DMS114 treated with DMSO at 0.1 percent for 48 hours (cell line): ENCODE data around the gene RAC2.
"Not testable (repeated sequence)": the region's sequence is repeated elsewhere in the genome, so short reads cannot be mapped to it uniquely, and the experiment has no call there.

Source experiments
- DNase-seq: peaks from one replicate; lab custom pipeline; 2025; ENCODE audit not compliant: unreplicated experiment; lab: John Stamatoyannopoulos, UW

Gene RAC2

DNA sequence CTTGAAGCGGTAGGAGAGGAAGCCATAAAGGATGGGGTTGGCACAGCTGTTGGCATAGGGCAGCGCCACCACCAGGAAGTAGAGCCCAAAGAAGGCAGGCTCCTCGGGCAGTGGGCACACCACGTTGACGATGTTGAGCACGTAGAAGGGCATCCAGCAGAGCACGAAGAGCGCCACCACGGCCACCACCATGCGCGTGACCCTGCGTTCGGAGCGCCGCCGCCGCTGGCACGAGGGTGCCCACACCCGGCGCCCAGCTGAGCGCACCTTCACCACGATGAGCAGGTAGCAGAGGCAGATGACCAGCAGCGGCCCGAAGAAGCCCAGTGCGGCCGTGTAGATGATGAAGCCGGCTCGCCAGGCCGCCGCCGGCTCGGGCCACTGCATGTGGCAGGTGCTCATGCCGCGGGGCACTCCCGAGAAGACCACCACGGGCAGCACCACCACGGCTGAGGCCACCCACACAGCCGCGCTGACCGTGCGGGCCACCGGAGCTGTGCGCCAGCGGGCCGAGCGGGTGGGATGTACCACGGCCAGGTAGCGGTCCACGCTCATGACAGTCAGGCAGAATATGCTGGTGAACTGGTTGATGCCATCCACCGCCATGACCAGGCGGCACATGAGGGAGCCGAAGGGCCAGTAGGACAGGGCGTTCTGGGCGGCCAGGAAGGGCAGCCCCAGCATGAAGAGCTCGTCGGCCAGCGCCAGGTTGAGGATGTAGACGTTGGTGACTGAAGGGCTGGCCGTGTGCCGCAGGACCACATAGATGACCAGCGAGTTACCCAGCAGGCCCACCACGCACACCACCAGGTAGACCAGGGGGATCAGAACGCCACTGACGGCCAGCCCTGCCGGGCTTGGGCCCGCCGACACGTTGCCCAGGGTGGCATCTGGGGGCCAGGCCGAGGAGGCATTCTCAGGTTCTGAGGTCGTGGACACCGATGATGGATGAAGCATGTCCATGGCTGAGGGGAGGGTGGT, 36.9 kb downstream of the RAC2 start:
- DNase-seq = no peak

DNA sequence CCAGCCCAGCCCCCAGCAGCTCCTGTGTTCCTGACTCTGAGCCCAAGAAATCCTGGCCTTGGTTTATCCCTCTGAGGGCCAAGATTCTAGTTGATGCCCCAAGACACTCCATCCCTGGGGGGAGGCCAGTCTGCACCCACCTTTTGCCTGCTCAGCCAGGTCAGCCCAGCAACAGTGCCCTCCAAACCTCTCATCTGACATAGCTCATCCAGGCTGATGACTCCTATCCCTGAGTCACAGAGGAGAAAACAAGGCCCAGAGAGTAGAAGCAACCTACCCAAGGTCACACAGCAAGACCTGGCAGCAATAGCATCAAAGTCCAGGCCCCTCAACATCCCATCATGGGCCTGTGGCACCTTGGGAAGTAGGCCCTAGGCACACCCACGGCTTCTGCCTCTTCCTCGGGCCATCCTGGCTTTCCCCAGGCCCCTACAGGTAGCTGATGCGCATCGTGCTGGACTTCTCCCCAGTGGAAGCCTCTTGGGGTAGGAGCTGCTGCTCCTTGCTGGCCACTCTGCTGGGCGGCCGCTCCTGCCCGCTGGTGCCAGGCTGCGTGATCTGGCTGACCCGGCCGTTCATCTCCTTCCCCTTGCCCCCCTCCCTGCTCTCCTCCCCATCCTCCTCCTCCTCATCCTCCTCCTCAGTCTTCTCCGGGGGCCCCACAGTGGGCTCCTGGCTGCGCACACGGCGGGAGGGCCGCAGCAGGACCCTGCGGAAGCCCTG, 37.8 kb downstream of the RAC2 start:
- no peak for DNase-seq

DNA sequence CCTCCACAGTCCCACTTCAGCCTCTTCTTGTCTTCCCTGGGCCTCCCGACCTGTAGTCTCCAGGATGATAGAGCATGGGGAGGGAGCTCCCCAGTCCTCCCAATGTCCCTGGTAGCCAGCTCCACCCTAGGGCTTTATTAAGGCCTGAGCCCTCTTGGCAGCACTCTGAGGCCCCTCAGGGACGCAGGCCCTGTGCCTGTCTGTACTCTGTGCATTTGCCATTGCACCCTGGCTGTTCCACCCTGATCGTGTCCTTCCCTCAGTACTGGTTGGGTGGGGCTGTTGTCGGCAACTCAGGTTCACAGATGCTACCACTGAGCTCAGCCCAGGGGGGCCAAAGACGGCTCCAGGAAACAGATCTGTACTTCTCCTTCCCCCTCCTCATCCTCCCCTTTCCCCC, 39.0 kb downstream of the RAC2 start:
- no peak for DNase-seq

DNA sequence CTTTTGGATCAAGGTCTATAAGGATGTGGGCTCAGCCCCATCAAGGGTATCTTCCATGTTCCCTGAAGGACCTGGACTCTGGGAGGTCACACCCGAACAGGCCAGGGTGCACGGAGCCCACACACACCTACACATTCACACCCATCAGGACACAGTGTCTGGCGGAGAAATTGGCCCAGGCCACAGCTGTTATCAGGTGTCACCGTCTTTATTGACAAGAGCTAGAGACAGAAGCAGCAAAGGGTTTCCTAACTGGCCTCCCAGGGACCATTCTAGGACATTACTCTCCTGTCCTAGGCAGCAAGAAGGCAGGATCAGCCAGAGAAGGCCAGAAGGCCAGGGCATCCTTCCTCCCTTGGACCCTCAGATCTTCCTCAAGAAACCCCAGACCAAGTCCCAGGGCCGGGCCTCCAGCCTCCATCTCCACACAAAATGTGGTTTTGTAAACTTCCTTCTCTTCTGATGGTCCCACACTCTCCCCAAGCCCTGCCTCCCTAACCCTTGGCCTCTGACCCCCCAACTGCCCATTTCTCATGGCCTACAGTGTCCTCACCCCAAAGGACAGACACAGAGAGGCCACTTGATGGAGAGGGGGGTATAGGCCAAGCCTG, 39.9 kb downstream of the RAC2 start:
- no peak for DNase-seq

DNA sequence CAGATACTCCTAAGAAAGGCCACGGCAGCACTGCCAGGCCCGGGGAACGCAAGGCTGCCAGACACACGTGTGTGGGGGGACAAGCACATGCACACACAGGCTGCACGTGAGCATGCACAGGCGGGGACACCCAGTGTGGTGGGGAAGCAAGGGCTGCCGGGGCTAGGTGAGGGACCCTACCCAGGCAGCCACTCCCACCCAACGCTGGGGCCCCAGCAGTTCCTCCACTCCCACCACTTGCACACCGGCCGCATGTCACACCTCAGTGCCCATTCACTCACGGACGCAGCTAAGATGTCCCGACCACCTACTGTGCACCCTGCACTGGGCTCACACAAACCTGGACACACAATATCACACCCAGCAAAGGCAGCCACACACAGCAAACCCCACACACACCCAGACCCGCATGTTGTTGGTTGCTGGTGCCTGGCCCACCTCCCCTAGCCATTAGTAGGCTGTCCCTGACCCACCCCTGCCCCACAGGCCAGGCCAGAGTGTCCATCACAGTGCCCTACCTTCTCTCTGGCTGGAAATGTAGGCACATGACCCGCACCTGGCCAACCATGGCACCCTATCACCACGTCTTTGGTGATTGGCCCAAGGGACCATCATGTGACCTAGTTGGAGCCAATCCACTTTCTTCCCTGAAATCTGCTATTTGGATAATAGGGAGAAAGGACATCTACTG, 40.6 kb downstream of the RAC2 start:
- no peak for DNase-seq

DNA sequence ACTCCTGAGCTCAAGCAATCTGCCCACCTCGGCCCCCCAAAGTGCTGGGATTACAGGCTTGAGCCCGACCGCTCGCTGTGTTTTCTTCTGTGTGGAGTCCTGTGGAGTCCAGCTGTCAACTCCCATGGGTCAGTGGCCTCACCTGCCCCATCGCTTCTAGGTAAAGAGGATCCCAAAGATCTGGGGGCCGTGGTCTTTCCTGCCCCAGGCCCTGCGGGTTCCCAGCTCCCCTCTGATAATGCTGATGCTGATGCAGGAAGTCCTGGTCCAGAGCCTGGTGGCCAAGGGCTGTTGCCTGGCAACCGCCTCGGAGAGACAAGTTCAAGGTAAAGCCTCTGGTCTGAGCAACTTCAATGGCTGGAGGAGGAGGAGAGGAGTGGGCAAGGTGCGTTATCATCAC, 41.4 kb downstream of the RAC2 start:
- no peak for DNase-seq

DNA sequence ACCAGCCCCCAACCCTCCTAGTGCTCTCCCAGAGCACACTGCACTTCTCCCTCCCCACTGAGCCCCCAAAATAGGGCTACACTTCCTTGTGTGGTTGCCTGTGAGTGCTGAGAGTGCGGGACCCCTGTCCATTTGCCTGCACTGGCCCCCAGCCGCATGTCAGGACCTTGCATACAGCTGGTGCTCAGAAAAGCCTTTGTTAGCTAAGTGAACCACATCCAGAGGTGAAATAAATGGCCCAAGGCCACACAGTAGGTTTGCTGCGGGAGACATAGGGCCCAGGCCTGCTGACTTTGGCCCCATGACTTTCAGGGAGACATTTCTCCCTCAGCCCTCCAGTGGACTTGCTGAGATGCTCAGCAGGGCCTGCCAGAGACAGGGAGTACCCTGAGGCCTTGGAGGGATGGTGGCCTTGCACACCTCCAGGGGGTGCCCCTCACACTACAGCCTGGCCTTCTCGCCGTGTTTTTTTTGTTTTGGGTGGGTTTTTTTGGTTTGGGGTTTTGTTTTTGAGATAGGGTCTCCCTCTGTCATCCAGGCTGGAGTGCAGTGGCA, 42.0 kb downstream of the RAC2 start:
- DNase-seq = no peak

DNA sequence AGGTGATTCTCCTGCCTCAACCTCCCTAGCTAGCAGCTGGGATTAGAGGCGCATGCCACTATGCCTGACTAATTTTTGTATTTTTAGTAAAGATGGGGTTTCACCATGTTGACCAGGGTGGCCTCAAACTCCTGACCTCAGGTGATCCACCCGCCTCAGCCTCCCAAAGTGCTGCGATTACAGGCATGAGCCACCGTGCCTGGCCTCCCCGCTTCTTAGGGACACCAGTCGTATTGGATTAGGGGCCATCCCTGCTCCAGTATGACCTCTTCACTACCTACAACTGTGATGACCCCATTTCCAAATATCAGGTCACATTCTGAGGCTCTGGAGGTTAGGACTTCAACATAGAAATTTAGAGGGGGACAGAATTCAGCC, 42.6 kb downstream of the RAC2 start:
- DNase-seq = not testable (repeated sequence)

DNA sequence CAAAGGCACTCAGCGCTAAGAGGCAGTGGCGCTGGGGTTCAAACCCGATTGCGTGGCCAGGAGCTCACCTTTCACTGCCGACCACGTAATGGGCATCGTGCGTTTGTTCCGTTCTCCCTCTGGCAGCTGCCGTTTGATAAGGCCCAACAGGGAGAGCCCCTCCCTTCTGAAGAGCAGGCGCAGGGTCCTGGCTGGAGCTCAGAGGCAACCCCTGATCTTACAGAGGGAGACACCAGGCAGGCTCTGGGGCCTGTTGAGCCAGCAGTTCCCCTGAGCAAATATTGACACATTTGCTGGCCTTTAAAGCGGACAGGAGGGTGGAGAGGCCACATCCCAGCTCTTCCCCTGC, 44.3 kb downstream of the RAC2 start:
- no peak for DNase-seq

DNA sequence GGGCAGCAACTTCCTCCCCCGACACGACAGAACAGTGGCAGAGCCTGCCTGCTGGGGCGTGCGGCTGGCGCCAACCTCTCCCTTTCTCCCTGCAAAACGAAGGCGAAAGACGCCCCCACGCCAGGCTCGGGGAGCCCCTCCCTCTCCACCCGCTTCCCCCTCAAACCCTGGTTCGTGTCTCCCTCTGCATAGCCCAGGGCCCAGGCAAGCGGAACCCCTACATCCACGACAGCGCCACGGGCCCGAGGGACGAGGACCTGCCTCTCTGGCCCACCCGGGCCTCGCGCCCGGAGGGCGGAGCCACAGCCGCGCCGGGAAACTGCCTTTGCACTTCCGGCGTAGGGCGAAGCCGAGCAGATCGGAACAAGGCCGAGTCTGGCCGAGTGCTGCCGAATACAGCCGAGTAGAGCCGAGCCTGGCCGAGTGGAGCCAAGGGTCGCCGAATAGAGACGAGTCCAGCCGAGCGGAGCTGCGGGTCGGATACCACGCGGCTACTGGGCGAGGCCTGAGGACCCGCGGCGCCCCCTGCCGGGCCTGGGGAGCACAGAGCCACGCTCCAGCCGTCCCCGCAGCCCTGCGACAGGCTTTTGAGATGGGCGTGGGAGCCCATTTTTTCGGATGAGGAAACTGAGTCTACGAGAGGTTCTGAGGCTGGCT, 44.8 kb downstream of the RAC2 start:
- DNase-seq = peak; percentile 91

DNA sequence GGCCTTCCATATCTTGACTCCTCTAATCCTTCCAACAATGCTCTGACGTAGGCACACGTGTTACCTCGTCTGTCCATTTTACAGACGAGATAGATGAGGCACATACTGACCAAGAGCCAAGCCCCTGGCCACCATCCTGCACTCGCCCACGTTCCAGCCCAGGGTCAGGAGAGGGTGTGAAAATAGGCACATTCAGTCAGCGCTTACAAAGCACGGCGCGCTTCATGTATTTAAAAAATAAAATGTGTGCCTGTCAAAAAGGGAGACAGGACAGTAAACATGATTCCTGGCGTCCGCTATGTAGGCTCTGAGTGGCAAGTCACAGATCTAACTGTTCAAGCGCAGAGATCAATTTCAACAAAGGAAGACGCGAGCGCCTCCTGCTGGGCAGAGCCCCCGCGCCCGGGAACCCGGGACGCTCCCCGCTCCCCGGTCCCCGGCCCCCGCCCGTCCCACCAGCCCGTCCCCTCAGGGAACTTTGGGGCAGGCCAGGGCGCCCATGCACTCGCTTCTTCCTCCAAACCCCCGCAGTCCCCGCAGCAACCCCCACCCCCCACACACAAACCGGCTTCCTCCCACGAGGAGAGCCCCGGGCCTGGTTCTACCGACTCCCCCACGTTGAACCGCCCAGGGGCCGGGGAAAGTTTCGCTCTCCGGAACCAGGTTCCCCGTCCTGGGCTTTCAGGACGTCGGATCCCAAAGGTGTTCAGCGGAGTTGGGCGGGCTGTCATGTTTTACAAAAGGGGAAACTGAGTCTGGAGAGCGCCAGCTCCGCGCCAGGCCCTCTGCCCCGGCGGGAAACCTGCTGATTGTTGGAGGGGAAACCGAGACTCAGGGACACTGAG, 45.6 kb downstream of the RAC2 start:
- DNase-seq = peak; percentile 15

DNA sequence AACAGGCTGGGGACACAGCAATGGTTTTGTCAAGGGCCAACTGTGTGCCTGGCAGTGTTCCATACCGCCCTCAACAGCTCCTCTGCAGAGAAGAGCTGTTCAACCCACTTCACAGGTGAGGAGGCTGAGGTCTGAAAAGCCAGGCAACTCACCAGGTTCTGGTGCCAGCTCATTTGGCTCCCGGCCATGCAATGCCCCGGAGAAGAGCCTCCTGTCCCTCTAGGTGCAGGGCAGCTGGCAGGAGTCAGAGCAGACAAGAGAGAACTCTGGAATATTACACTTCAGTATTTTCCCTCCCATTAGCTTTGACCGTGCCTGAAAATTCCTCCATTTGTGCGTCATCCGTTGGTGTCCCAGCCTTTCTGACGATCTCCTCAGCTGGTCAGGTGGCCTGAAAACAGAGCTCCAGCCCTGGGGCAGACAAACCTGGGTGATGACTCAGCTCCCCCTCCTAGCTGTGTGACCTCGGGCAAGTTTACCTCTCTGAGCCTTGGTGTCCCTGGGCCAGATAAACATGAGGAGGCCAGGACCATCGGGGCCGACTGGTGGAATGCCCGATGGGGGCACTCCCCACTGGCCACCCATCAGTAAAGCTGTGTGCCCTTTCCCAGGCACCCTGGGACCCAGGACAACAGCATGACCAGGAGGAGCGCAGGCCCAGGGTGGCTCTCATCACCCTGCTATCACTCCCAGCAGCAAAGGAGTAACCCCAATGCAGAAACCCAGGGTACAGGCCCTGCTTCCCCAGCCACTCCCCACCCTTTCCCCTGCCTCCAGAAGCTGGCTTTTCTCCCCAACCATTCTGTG, 46.4 kb downstream of the RAC2 start:
- DNase-seq = no peak

DNA sequence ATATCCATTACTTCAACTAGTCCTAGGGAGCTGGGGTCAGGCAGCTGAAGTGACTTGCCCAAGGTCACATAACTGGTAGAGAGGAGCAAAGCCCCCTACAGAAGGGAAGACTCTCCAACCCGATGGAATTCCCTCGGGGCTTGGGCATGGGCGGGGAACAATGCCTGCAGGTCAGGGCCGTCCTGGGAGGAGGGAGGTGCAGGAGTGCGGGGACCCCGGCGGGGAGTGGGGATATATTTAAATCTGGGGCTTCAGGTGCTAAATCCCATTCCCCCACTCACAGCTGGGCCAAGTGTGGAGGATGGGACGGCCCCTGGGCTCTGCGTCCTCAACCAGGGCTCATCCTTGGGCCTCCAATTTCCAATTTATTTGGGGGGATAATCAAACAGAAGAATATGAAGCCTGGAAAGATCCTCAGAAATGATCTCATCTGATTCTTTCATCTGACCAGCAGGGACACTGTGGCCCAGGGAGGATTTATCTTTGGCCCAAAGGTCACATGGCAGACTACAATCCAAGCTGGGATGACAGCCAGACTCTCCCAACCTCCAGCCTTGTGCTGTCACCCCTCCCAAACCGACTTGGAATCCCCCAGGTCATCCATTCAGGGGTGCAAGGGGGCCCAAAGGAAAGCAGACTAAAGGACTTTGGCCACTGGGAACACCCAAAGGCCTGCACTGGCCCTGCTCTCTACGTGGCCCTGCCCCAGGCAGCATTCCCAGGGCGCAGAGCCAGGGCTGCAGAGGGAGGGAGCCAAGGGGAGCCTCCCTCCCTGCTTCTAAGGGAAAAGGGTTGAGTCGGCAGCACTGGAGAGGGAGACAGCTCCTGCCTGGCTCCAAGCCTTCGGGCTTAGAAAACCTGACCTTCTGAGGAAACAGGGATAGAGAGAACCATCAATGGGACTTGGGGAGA, 47.3 kb downstream of the RAC2 start:
- no peak for DNase-seq

DNA sequence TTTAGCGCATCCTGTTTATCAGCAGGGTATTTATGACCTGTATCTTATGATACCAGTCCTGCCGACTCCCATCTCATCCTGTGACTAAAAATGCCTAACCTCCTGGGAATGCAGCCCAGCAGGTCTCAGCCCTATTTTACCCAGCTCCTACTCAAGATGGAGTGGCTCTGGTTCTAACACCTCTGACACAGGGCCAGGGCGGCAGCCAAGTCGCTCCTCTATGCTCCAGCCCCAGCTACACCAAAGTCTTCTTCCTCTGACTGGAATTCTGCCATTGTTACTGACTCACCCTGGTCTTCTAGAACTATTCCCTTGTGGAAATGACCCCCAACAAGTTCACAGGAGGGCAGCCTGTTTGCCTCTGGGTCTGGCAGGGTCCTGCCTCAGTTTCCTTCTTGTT, 48.1 kb downstream of the RAC2 start:
- no peak for DNase-seq

DNA sequence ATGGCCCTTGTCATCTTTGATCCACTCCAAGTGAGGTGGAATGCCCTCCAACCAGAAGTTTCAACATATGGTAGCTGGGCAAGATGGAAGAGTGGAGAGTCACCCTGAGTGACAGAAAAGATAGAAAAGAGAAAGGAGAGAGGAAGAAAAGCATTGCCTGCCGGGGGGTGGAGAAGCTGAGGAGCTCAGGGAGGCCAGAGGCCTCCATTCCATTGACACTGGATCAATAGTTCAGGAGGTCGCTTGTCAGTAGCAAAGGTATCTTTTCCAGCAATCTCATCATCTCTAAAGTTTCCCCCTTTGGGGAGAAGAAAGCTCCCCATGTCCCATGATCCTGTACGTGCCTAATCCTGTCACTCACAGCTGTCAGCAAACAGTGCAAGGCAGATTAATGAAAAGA, 49.3 kb downstream of the RAC2 start:
- no peak for DNase-seq

DNA sequence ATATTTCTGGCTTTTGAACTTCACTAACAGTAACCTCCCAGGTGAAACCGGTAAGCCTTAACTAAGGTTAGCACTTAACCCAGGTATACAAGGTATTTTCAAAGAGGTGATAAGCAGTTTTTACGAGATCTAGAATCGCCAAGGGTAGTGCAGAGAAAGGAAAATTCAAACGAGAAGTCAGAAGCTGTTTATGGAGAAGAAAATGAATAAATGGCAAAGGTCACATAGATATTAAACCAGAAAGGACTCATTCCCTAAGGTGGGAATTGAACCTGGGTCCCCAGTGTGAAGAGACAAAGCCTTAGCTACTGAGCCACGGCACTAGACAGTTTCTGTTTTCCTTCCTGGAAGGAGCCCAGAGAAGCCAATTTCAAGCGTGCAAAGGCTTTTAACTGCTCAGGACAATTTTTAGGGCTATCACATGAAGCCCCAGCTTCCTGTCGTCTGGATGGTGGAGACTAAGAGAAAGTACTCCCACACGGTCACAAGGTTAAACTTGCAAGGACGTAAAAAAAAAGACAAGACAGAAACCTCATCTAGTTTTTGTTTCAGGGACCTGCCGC, 50.4 kb downstream of the RAC2 start:
- no peak for DNase-seq

DNA sequence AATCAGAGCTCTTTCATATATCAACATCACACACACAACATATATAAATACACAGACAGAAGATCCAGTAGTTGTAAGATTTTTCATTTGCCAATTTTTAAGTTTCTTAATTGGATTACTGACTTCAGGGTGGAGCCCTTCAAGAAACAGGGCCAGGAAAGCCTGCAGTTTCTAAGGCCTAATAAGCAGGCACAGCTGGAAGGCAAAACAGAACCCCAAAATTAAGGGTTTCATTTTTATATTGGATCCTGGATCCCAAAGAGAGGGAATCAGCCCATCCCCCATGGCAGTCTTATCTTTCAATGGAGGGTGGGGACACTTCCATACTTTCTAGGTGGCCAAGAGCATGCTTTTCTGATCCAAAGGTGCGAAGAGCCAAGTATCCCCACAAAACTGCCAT, 51.3 kb downstream of the RAC2 start:
- no peak for DNase-seq

DNA sequence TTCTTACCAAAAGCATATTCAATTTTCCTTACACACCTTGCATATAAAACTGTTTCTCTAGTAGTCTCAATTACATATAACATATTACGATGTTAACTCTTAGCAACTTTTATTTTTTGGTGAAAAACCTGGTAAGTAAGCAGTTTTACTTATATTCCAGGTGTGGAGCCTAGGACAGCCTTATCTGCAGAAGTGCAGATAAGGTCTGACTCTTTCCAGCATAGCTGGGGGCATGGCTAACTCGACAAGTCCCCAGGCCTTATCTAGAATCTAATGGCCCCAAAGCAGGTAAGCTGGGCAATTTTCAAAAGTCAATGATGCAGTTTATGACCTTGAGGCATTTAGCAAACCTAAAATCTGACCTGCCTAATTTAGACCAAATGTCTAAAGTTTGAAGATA, 51.9 kb downstream of the RAC2 start:
- no peak for DNase-seq
